HepG2 (cell line): ENCODE results near the gene TUBA4A. TPM values are rescaled to one million over a fixed set of nuclear protein-coding genes. Genes with fewer than 3 reads are reported as not detected.

Source experiments
- FOXC1 ChIP-seq: sonication (generic); formaldehyde crosslinking; IDR thresholded peaks from 2 replicates; pipeline ENCODE4 v1.8.0; 2022; ENCODE audit warnings: mild to moderate bottlenecking, missing genetic modification reagents, borderline replicate concordance
- PAWR ChIP-seq: sonication (generic); formaldehyde crosslinking; IDR thresholded peaks from 2 replicates; pipeline ENCODE4 v1.4.0; 2020; ENCODE audit warnings: missing genetic modification reagents, mild to moderate bottlenecking, borderline replicate concordance
- REPIN1 ChIP-seq: sonication (generic); formaldehyde crosslinking; IDR thresholded peaks from 2 replicates; pipeline ENCODE4 v1.8.0; 2022; ENCODE audit warnings: missing genetic modification reagents, low read depth, mild to moderate bottlenecking, borderline replicate concordance
- ZFX ChIP-seq: sonication (generic); formaldehyde crosslinking; IDR thresholded peaks from 2 replicates; pipeline ENCODE4 v1.4.0; 2020; ENCODE audit warnings: mild to moderate bottlenecking, low read depth, missing genetic modification reagents, moderate library complexity
- ZNF101 ChIP-seq: sonication (generic); formaldehyde crosslinking; IDR thresholded peaks from 2 replicates; pipeline ENCODE4 v1.4.0; 2020; ENCODE audit warnings: mild to moderate bottlenecking, low read depth, missing genetic modification reagents, borderline replicate concordance
- polyA plus RNA-seq, 8 experiments: library from polyadenylated mRNA; depleted of rRNA in 3 of 8; stranded (reverse) in 7 of 8; unstranded in 1 of 8; fragments of >200 nt; fragmentation: Illumina TruSeq in 4 of 8; extraction: Trizol in 4 of 8; gene quantifications; 2 replicates each; pipeline versions ENCODE4 v1.2.1 to v1.2.3, GENCODE V29; 2011 to 2016; ENCODE audit warnings: low read depth in 4 of 8, missing spikeins in 1 of 8, mixed read lengths in 1 of 8; ENCODE audit not compliant: insufficient read depth in 1 of 8
- total RNA-seq, 5 experiments: library from RNA; depleted of rRNA; stranded (reverse); fragments of >200 nt; fragmentation: Illumina TruSeq; extraction: Trizol; gene quantifications; 2 replicates each; pipeline ENCODE4 v1.2.3, GENCODE V29; 2016; ENCODE audit warnings: low read depth in 1 of 5
- TF ChIP-seq, protein P1 (sequence below): sonication (generic); formaldehyde crosslinking; conservative IDR thresholded peaks from 2 replicates; pipeline ENCODE4 v1.4.0; 2020; ENCODE audit warnings: mild to moderate bottlenecking, missing genetic modification reagents, moderate library complexity
- TF ChIP-seq, protein P2 (sequence below): sonication (generic); formaldehyde crosslinking; IDR thresholded peaks from 2 replicates; pipeline ENCODE4 v1.4.0; 2020; ENCODE audit warnings: missing genetic modification reagents; ENCODE audit errors: not compliant biosample characterization
- TF ChIP-seq, protein P3 (sequence below): IDR thresholded peaks from 2 replicates; pipeline ENCODE4 v1.6.1; 2016; ENCODE audit warnings: low read depth
- TF ChIP-seq, protein P4 (sequence below), 2 experiments: sonication (generic) in 1 of 2; formaldehyde crosslinking in 1 of 2; IDR thresholded peaks; 2 replicates each; pipeline versions ENCODE4 v1.4.0 to v1.6.1; 2018 to 2020; ENCODE audit warnings: missing genetic modification reagents in 2 of 2, borderline replicate concordance in 1 of 2, low read depth in 1 of 2, mild to moderate bottlenecking in 1 of 2, missing biosample characterization in 1 of 2
- TF ChIP-seq, protein P5 (sequence below): sonication (generic); formaldehyde crosslinking; IDR thresholded peaks from 2 replicates; pipeline ENCODE4 v1.8.0; 2023; ENCODE audit warnings: mild to moderate bottlenecking, missing genetic modification reagents
- TF ChIP-seq, protein P6 (sequence below): IDR thresholded peaks from 2 replicates; pipeline ENCODE4 v1.4.0; 2020; ENCODE audit warnings: mild to moderate bottlenecking, missing genetic modification reagents

Gene TUBA4A
- total and polyA plus RNA-seq, 2 of the 13 experiments (the other 11 are each of a cell fraction or from before 2014, with no cell fraction given), result 1.3 to 12.7 TPM

DNA sequence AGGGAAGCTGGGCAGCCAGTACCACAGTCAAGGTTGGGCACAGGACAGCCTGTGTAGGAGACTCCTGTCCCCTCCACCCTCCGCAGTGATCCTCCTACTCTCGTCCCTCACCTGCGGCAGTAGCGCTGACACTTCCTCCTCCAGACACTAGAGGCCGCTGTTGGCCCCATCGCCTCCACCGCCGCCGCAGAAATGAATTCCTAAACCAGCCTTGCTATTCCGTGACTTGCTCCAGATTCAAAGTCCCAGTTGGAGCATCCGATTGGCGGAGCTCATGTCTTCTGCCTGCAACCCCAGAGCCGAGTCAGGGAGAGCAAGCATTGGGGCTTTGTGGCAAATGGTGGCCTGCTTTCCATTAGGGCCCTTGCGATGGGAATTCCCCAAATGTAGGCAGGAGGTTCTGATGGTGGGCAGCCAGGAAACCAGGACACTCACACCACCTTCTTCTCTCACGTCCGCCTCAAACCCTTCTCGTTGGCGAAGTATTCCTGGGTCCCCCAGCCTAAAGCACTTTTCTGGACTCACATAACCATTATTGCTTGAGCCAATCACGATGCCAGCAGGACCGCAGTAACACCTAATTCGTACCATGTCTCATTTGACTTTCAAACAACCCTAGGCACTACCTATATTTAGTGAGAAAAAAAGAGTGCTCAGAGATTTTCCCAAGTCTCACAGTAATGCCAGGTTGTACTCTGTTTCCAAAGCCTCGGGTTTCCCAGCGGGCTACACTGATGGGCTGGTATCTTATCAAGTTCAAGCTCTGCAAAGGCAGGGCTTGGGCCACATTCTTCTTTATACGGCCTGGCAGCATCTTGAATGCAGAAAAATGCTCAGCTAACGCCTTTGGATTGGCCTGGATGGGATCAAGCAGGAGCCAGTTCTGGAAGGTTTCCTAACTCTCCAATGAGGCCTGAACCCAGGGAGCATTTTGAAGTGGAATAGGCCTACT, 24.3 kb upstream of the TUBA4A start (continued):
- TF ChIP-seq, protein P1, sequence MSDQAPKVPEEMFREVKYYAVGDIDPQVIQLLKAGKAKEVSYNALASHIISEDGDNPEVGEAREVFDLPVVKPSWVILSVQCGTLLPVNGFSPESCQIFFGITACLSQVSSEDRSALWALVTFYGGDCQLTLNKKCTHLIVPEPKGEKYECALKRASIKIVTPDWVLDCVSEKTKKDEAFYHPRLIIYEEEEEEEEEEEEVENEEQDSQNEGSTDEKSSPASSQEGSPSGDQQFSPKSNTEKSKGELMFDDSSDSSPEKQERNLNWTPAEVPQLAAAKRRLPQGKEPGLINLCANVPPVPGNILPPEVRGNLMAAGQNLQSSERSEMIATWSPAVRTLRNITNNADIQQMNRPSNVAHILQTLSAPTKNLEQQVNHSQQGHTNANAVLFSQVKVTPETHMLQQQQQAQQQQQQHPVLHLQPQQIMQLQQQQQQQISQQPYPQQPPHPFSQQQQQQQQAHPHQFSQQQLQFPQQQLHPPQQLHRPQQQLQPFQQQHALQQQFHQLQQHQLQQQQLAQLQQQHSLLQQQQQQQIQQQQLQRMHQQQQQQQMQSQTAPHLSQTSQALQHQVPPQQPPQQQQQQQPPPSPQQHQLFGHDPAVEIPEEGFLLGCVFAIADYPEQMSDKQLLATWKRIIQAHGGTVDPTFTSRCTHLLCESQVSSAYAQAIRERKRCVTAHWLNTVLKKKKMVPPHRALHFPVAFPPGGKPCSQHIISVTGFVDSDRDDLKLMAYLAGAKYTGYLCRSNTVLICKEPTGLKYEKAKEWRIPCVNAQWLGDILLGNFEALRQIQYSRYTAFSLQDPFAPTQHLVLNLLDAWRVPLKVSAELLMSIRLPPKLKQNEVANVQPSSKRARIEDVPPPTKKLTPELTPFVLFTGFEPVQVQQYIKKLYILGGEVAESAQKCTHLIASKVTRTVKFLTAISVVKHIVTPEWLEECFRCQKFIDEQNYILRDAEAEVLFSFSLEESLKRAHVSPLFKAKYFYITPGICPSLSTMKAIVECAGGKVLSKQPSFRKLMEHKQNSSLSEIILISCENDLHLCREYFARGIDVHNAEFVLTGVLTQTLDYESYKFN (CRISPR knock-in tag), result peak; percentile 23; the same call in 1 of the 2 replicates
- 0 out of 2 replicates have a peak, but pooled peaks have one; percentile 6 for TF ChIP-seq FOXC1
- TF ChIP-seq, protein P2, sequence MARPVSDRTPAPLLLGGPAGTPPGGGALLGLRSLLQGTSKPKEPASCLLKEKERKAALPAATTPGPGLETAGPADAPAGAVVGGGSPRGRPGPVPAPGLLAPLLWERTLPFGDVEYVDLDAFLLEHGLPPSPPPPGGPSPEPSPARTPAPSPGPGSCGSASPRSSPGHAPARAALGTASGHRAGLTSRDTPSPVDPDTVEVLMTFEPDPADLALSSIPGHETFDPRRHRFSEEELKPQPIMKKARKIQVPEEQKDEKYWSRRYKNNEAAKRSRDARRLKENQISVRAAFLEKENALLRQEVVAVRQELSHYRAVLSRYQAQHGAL, result no peak
- TF ChIP-seq, protein P3, sequence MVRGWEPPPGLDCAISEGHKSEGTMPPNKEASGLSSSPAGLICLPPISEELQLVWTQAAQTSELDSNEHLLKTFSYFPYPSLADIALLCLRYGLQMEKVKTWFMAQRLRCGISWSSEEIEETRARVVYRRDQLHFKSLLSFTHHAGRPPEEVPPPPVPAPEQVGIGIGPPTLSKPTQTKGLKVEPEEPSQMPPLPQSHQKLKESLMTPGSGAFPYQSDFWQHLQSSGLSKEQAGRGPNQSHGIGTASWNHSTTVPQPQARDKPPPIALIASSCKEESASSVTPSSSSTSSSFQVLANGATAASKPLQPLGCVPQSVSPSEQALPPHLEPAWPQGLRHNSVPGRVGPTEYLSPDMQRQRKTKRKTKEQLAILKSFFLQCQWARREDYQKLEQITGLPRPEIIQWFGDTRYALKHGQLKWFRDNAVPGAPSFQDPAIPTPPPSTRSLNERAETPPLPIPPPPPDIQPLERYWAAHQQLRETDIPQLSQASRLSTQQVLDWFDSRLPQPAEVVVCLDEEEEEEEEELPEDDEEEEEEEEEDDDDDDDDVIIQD (CRISPR knock-in tag), result peak; percentile 72; the same call in 1 of the 2 replicates
- TF ChIP-seq, protein P4, sequence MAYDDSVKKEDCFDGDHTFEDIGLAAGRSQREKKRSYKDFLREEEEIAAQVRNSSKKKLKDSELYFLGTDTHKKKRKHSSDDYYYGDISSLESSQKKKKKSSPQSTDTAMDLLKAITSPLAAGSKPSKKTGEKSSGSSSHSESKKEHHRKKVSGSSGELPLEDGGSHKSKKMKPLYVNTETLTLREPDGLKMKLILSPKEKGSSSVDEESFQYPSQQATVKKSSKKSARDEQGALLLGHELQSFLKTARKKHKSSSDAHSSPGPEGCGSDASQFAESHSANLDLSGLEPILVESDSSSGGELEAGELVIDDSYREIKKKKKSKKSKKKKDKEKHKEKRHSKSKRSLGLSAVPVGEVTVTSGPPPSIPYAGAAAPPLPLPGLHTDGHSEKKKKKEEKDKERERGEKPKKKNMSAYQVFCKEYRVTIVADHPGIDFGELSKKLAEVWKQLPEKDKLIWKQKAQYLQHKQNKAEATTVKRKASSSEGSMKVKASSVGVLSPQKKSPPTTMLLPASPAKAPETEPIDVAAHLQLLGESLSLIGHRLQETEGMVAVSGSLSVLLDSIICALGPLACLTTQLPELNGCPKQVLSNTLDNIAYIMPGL (CRISPR knock-in tag; IDR thresholded peaks at IDR 0.05; ENCODE audit: borderline replicate concordance in 1 of 2, low read depth in 1 of 2), result peak; percentile 90 to 93
- TF ChIP-seq, protein P5, sequence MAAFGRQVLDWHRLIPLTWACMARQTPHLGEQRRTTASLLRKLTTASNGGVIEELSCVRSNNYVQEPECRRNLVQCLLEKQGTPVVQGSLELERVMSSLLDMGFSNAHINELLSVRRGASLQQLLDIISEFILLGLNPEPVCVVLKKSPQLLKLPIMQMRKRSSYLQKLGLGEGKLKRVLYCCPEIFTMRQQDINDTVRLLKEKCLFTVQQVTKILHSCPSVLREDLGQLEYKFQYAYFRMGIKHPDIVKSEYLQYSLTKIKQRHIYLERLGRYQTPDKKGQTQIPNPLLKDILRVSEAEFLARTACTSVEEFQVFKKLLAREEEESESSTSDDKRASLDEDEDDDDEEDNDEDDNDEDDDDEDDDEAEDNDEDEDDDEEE (CRISPR knock-in tag), result peak; percentile 70
- TF ChIP-seq, protein P6, sequence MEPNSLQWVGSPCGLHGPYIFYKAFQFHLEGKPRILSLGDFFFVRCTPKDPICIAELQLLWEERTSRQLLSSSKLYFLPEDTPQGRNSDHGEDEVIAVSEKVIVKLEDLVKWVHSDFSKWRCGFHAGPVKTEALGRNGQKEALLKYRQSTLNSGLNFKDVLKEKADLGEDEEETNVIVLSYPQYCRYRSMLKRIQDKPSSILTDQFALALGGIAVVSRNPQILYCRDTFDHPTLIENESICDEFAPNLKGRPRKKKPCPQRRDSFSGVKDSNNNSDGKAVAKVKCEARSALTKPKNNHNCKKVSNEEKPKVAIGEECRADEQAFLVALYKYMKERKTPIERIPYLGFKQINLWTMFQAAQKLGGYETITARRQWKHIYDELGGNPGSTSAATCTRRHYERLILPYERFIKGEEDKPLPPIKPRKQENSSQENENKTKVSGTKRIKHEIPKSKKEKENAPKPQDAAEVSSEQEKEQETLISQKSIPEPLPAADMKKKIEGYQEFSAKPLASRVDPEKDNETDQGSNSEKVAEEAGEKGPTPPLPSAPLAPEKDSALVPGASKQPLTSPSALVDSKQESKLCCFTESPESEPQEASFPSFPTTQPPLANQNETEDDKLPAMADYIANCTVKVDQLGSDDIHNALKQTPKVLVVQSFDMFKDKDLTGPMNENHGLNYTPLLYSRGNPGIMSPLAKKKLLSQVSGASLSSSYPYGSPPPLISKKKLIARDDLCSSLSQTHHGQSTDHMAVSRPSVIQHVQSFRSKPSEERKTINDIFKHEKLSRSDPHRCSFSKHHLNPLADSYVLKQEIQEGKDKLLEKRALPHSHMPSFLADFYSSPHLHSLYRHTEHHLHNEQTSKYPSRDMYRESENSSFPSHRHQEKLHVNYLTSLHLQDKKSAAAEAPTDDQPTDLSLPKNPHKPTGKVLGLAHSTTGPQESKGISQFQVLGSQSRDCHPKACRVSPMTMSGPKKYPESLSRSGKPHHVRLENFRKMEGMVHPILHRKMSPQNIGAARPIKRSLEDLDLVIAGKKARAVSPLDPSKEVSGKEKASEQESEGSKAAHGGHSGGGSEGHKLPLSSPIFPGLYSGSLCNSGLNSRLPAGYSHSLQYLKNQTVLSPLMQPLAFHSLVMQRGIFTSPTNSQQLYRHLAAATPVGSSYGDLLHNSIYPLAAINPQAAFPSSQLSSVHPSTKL (CRISPR knock-in tag), result peak; percentile 59
- TF ChIP-seq PAWR (CRISPR knock-in tag), result no peak
- TF ChIP-seq ZFX, result peak; percentile 45; the same call in 1 of the 2 replicates
- TF ChIP-seq REPIN1 (CRISPR knock-in tag), result peak; percentile 29; the same call in 1 of the 2 replicates
- no peak for TF ChIP-seq ZNF101 (CRISPR knock-in tag)
